NCI-H146 treated with DMSO at 0.1 percent for 48 hours (cell line): ENCODE measurements around the gene SLC7A11.

Experiments used
- DNase-seq: peaks from one replicate; lab custom pipeline; 2025; ENCODE audit not compliant: unreplicated experiment; lab: John Stamatoyannopoulos, UW

The SLC7A11 gene

DNA sequence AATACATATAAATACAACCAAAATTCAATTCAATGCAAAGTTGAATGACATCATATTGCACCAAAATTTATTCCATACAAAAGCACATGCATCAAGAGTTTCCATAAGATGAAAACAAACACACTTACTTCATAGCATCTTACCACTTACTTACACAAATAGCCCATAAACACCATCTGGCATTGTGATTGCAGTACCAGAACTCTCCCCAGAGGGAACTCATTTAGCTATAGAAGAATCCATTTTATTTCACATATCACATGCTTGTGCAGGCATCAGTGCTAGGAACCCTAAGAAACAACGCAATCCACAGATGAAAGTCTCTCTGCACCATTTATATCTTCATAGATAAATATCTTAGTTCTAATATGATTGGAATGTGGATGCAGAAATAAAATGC, 77.9 kb downstream of the SLC7A11 start:
- DNase-seq, result no peak

DNA sequence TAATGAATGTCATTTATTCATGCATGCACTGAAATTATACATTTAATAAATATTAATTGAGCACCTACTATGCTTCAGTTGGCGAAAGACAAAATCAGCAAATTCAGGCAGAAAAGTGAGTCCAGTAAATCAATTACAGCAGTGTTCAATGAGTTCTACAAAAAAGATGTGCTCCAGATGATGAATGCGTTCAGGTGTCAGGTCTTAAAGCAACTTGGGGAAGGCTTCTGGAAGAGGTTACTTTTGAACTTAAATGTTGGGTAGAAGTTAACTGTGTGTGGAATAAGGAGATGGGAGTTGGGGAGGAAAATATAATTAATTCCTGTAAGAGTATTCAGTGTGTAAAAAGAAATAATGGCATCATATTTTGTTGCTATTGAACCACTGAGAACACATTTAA, 79.0 kb downstream of the SLC7A11 start:
- no peak for DNase-seq

DNA sequence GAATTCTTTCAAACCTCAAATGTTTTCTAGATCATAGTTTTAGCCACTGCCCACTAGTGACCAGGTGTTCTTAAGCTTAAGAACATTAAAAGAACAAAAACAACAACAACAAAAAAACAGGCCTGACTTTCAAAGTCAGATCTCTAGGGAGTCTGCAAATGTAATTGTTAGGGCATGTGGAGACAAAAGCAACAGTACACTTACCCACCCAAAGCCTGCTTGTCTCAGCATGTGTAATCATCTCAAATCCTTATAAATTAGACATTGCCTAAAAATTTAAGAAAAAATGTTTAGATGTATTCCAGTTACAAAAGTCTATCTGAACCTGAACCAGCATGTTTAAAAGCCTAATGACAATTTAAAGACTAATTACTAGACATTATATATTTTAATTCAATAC, 79.9 kb downstream of the SLC7A11 start:
- DNase-seq, result no peak

DNA sequence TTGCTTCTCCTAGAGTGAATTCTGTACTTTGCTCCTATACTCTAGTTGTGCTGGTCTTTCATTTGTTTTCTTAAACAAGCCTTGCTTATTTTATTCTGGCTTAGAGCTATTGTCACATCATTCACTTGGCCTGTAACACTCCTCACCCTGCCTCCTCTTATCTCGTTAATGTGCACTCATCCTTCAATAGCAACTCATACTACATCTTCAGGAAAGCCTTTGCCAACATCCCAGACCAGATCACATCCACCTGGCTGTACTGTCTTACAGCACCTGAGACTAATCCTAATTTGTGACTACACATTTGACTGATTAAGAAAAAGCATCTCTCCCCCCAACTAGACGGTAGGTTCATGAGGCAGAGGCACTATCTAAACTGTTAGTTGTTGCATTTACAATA, 80.8 kb downstream of the SLC7A11 start:
- DNase-seq, result no peak

DNA sequence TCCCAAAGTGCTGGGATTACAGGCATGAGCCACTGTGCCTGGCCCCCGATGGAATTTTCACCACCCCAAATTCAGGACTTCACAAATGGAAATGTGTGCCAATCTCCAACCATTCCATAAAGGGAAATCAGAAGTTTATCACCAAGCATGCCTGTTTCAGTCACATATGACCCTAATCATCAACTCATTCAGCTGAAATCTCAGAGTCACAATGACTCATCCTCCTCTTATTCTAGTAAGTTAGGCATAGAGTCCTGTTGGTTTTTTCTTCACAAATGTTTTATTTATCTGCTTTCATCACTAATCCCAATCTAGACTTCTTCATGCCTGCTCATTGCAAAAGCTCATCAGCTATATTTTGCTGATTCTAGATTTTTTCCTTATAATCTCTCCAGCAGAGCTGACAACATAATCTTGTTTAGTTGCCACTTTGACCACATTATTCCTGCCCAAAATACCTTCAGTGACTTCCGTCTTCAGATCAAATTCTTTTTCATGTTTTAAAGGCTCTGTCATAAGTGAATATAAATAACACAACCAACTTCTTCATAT, 83.3 kb downstream of the SLC7A11 start:
- DNase-seq, result no peak

DNA sequence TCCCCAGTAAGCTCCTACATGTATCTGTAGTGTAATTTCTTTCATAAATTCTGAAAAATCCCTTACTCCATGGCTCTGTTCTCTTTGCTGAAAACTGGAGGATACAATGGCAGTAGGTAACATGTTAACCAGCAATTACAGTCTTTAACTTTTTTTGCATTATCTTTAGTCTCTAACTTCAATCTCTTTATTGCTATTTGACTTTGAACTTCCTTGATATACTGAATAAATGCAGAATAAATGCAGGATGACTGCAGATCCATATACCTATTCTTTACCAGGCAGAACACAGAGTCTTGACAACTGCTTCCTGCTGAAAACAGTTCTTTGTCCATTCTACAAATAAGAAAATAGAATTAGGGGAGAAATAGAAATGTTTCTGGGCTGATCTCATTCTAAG, 101.3 kb downstream of the SLC7A11 start:
- no peak for DNase-seq

DNA sequence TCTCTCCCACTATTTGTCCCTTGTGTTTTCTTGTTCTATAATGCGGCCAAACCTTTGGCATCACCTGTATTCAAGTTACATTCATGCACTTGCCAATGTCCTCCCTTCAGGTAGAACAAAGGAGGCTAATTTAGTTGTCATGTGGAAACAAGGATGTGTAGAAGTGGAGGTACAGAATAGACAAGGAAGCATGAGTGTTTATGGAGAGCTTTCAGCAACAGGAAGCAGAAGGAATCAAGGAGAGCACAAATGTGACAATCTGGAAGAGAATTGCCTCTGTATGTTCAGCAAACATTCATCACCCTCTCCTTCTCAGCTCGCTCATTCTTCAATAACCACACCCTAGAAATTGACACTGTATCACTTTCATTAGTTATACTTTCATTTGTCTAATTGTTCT, 103.4 kb downstream of the SLC7A11 start:
- DNase-seq, result no peak

DNA sequence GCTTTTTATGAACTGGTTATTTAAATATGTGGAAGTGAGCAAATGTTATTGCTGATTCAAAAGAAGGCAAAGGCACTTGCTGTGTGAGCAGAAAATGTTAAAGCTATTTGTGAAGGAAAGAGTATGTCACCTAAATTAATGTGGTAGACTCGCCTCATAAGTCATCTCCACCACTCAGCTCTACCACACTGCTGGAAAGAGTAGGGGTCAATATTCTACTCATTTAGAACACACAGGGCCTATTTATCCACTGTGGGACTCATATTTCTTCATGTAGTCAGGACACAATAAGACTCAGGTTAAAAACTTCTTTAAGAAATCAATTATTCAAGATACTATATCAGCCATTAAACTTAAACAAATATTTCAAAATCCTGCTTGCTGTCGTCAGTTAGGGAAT, 106.5 kb downstream of the SLC7A11 start:
- no peak for DNase-seq

DNA sequence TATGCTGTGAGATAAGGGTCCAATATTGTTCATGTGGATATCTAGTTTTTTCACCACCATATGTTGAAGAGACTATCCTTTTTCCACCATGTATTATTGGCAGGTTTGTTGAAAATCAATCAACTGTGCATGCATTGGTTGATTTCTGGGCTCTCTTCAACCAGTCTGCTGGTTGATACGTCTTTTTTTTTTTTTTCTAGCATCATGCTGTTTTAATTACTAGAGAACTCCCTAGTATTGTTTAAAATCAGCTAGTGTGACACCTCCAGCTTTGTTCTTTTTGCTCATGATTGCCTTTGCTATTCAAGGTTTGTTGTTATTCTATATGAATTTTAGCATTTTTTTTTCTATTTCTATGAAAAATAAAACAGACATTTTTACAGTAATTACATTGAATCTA, 123.9 kb downstream of the SLC7A11 start:
- peak; percentile 19 for DNase-seq

DNA sequence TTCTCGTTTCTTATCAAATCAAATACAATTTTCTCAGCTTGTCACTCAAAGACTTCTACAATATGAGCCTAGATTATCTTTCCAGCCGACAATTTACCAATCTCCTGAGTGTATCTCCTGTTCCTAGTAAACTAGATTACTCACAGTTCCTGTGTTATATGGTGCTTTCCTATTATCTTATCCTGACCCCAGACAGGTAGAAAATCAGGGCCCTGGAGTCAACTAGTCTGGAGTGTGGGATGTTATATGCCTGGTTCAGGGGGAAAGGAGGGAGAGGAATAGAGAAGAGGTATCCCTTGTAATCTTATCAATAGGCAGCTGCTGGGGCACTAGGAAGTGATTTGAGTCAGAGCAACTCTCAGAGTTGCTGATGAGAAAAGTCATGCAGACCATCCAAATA, 127.1 kb downstream of the SLC7A11 start:
- no peak for DNase-seq

DNA sequence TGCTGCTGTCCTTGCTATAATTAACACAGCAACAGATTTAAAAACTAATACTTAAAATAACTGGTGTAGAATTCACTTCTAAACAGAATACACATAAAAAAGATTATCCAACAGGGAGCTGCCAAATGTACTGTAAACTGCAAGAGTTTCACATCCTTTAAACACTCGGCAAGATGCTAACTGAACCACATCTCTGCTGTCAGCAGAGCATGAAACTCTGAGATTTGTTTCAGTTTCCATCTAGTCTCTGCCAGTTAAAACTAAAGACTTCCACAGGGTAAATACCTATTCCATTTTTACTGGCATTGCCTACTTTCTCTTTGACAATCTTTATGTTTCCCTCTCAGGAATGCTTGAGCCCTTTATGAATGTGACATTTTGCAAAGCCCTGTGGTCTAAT, 127.7 kb downstream of the SLC7A11 start:
- DNase-seq, result no peak
